Stimulated activated CD8-positive, alpha-beta memory T cell treated with anti-CD3 and anti-CD28 coated beads, Interleukin-12 subunit alpha, Interleukin-12 subunit beta, amount 100 ng/mL, for 24 hours (primary cell): ENCODE data around the gene SERGEF.
"Not testable (repeated sequence)": the region's sequence is repeated elsewhere in the genome, so short reads cannot be mapped to it uniquely, and the experiment has no call there.

ENCODE experiments used
- DNase-seq: peaks from one replicate; pipeline ENCODE4 v3.0.0-alpha.2; 2020; ENCODE audit errors: extremely low read depth

The SERGEF gene

DNA sequence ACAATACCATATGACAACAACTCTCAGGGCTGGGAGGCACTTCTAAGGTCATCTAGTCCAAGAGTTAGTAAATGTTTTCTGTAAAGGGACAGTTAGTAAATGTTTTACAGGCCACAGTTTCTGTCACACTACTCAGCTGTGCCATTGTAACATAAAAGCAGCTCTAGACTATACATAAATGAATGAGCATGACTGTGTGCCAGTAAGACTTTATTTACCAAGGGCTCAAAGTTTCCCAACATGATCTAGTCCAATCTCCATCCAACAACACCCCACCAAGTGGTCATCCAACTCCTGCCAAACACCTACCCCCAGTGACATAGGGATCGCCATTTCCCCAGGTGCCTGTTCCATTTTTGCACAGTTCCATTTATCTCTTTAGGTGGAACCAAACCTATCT lies 12.1 kb downstream of the SERGEF start:
- DNase-seq: no peak

DNA sequence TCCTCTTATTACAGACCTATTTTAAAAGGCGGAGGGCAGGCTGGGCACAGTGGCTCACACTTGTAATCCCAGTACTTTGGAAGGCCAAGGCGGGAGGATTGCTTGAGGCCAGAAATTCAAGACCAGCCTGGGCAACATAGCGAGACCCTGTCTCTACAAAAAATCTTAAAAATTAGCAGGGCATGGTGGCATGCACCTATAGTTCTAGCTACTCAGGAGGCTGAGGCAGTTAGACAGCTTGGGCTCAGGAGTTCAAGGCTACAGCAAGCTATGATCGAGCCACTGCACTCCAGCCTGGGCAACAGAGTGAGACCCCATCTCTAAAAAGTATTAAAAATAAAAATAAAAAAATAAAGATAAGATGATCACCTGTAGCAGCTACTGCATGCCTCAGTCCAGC lies 12.7 kb downstream of the SERGEF start:
- not testable (repeated sequence) for DNase-seq

DNA sequence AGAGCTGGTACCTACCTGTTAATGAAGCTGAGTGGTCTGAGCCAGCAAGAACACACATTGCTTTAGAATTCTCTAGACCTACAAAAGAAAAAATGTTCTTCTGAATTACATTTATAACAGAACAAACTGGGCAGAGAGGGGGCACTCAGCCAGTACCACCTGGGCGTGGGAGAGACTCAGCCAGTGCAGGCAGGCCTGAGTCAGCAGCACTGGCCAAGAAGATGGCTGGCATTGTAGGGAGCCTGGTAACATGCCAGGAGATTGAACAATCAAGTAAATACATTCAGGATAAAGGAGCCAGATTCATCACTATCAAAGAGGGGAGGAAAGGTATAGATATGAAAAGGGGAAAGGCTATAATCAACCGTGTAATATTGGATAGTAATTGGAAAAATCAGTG lies 19.9 kb downstream of the SERGEF start:
- no peak for DNase-seq

DNA sequence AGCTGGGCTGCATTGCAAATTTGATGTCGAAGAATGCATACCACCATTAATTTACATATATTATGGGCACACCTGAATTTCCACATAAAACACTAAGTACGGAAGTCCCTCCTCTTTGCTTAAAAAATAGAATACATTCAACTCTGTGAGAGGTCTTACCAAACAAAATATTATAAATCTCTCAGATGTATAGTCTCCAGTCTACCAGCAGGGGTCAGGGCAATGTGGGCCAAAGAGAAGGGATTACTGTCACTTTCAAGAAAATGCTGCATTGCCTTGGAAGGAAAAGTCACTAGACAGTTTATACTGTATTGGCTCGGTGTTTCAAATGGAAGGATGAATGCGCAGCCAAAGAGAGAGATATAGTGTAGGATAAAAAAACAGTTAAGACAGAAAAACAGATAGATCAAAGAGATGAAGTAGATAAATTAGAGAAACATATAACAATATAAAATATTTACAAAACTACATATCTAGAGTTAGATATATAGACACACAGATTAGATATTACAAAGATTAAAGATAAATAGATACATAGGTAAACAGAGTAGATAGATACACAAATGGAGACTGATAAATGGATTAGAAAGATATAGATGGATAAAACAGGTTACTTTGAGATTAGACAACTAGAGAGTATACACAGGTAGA lies 20.9 kb downstream of the SERGEF start:
- DNase-seq: no peak

DNA sequence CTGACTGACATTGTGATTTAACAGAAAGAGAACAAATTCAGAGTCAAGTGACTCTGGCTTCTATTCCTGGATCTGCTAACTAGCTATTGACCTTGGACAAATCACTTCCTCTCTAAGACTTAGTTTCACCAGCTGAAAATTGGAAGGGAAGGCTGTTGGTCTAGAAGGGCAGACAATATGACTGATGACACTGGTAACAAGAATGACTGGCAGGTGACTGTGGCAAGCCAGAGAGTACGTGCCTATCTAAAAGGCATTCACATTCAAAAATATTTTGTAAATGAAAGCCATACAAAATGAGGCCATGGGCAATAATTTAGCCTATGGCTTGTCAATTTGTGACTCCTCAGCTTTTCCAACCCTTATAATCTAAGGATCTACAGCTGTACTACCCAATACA lies 23.5 kb downstream of the SERGEF start:
- DNase-seq: no peak

DNA sequence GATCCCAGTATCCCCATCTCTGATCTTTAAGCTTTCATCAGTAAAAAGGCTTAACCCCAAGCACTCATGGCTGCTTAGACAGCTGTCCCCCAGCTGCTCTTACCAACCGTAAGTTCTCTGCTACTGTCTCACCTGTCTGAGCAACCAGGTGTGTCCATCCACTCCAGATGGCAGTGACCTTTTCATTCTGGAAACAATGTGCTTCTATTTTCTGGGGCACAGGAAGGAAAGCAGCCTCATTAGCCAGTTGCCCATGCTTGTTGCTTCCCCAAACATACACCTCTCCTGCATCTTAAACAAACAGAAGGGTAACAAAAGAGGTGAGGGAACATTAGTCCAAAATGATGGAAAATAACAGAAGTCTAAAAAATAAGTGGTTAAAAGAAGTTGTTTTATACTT lies 24.4 kb downstream of the SERGEF start:
- DNase-seq: no peak

DNA sequence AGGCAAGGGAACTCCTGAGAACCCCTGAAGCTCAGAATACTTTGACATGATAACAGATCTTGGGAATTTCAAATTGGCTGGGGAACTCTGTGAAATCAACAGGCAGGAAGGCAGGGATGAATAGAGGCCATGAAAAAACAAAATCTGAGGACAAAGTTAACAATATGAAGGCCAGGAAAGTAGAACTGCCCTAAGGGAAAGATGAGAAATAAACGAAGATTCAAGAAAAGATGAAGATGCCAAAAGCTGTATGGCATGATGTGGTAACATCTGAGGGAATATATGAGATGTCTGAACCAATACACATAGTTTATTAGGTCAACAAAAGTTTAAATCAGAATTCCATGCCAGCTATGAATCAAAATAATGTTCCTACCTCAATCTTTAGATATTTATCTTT lies 25.0 kb downstream of the SERGEF start:
- DNase-seq: no peak

DNA sequence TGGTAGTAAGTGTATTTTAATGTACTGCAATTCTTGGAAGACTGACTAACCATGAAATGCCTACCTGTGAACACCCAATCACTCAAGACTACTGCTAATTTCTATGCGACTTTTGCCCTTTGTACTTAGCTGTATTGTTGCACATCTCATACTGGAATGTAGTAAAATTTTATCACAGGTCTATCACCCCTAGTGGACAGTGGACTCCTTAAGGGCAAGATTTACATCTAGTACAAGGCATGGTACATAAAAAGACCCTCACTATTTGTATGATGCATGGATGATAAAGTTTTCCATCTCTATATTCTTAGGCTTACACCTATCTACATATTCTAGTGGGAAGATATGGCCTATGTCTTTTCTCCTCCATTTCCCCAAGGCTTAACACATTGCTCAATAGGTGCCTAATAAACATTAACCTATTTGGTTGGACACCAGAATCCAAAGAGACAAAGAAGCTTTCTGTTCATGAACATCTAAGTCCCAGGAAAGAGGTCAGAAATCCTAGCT lies 26.1 kb downstream of the SERGEF start:
- DNase-seq: no peak

DNA sequence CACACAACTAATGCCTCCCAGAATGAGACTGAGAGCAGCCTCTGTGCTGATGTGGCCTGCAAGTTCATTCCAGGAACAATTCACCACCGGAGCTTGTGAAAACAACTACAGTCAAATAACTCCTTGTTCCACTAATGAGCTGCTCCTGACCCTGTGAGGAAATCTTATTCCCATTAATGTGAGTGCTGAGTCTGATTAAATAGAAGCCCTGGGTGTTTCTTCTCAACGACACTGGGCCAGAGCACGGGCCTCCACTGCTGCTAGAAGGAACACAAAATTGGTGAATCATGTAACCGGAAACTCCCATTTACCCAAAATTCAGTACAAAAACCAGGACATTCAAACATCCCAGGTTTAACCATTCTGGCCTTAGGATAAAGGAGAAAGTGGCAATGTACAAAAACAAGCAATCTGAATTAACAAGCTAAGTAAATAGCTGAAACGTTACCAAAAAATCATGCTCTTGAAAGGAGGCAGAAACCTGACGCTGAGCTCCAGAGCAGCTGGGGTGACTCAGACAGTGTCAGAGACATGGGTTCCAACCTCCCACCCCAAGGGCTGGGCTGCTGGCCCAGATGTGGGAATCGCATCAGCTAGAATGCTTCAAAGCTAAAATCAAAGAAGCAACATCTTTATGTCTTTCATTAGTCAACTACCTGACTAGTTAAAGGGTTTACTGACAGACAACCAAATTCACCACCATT lies 26.7 kb downstream of the SERGEF start:
- no peak for DNase-seq

DNA sequence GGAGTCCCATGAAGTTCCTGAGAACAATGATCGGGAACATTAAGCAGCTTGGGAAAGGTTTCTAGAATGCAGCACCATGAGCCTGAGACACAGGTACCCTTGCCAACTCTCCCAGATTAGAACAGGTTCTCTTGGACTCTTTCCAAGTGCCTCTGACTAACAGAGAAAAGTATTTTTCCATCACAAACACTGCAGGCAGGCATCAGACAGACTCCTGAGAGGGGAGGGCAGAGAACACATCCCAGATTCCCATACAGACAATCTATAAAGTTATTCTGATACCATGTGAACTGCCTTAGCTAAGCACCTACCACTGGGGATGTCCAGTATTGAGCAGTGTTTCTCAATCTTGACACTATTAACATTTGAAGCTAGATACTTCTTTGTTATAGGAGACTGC lies 27.3 kb downstream of the SERGEF start:
- no peak for DNase-seq

DNA sequence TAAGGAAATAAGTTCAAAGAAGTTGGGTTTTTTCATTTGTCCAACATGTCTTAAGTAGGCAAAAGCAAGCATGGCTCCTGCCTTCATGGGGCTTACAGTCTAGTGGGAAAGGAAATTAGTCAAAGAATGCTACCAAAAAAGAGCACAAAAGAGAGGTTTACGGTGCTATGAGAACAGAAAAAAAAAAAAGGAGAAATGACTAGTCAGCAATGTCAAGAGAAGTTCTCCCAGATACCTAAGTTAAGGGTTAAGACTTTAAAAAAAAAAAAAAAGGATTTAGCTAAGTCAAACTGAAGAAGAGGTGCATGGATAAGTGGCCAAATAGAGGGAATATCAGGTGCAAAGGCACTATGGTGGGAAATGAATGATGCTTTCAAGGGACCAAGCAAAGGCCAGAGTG lies 29.3 kb downstream of the SERGEF start:
- DNase-seq: no peak

DNA sequence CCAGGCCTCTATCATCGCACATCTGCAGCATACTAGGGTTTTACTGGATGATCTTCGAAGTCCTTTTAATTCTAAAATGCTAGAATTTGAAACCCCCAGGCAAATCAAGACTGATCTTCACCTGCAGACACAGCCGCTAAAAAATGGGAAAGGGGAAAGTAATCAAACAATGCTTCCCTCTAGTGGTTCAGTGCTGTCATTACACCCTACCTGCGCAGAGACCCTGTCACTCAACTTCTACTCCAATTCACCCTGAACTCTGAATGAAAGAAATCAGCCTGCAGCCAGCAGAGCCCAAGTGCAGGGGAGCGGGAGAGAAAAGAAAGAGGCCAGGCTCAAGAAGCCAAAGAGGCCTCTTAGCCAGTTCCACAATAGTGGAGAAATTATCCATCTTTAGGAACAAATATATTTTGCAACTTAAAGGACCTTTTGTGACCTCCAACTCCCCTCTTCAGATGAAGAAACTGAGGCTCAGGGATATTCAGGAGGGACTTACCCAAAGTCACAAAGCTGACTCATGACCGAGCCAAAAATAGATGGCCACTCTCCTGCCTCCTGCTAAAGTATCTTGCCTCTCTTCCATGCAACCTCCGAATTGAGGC lies 33.0 kb downstream of the SERGEF start:
- DNase-seq: no peak

DNA sequence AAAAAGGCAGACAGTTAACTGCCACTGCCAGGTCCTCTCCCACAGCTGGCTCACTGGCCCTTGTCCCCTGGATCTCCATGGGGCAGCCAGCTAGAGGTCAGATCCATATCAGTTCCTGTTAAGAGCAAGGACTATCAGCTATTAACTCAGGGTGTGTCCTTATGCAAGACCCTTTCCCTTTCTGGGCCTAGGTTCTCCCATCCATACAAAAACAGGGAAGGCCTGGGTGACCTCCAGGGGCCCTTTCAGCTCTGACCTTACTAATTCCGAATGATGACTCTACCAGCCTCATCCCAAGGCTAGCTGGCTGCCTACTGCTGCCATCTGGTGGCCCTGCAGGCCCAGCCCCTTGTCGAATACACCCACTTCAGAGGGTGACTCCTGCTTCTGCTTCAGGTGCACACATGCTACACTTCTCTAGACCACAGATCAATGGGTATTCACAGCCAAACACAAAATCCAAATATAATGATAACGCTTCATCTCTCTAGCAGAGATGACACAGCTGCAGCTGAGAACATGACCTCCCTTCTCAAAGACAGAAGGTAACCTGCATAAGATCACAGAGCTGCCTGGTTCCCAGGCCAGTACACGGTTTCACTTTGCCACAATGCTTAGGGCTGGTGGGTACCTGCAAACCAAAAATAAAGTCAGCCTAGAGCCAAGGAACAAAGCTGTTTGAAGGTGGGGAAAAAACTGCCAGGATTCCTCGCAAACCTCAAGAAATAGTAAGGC lies 34.1 kb downstream of the SERGEF start:
- DNase-seq: no peak

DNA sequence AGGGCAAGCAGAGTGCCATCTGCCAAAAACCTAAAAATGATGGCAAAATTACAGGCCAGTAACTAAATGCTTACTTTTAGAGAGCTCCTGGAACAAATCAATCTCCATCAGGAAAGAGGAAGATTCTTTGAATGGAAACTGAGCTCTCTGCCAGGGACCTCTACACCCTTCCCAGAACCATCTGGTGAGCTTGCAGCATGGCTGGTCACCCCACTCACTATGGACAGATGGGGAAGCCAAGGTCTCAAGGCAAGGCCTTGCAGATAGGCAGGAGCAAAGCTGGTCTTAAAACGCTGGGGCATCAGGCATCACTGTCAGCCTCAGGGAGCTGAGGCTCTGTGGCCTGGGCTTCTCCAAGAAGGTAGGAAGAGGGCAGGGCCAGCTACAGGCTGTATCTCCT lies 36.2 kb downstream of the SERGEF start:
- no peak for DNase-seq

DNA sequence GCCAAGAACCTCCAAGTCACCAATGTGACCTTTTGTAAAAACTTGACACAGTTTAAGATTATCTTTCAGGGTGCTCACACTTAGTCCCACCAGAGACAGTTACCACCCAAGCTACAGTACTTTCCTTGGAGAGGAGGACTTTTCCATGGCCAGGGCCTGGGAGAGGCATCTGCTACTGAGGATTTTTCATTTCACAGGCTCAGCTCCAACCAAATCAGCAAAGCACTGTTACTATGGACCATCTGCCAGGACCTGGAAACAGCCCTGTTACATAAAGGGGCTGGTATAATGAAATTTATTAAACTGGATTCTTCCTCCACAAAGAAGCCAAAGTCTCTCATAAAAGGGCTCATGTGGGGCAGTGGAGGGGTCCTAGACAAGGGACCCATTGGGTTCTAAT lies 38.6 kb downstream of the SERGEF start:
- no peak for DNase-seq

DNA sequence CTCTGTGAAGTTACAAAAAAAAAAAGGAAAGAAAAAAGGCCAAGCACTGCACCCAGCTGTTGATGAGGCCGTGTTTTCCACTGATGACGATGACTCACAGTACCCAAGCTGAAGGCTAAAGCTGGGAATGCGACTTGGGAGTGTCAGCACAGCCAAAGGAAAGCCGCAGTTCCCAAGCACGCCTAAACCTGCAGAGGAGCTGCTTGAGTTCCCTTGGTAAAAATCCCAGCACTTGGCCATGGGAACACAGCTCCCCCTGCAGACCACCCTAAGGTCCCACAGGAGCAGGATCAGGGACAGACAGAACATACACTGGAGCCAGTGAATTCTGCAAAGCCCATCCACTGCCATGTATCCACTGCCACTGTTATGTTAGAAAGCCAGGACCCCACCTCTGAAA lies 39.9 kb downstream of the SERGEF start:
- no peak for DNase-seq

DNA sequence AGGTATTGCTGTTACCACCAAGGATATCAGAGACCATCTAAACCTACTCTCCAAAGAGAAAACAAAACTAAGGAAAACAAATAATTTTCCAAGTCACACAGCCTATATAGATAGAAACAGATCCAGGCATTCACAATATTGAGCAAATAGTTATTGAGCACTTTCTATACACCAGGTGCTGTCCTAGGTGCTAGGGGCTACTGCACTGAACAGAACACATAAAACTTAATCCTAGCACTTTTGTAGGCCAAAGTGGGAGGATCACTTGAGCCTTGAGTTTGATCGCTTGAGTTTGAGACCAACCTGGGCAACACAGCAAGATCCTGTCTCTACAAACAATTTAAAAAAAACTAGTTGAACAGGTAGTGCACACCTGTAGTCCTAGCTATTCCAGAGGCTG lies 44.6 kb downstream of the SERGEF start:
- DNase-seq: no peak

DNA sequence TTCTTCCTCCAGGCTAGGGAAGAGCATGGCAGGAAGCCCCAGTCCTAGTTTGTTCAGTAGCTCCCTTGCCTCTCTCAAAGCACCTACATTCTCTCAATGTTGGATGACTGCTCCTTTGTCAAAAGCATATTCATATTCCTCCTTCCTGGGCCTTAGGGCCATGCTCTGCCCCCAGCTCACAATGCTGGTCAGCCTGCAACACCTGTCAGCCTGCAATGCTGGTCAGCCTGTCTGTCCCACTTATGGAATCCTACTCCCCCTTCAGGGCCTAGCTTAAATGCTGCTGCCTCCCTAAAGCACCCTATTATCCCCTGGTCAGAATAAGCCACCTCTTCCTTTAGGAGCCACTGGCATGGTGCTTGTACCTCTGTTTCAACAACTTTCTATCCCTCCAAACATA lies 45.2 kb downstream of the SERGEF start:
- no peak for DNase-seq

DNA sequence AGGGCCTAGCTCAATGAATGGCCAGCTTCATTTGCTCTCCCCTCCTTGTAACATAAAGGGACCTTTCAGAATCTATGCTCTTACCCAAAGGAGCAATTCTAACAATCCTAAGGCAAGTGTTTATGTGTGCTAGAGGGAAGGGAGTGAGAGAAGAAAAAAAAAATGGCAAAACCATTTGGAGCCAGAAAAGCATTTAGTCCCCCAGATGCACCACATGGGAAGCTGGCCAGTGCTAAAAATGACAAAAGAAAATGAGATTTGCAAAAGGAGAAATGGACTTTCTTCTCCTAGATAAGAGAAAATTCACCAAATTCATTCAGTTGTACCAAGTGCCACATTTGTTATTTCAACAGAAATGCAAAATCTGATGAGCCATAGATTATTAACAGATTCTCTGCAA lies 52.8 kb downstream of the SERGEF start:
- no peak for DNase-seq

DNA sequence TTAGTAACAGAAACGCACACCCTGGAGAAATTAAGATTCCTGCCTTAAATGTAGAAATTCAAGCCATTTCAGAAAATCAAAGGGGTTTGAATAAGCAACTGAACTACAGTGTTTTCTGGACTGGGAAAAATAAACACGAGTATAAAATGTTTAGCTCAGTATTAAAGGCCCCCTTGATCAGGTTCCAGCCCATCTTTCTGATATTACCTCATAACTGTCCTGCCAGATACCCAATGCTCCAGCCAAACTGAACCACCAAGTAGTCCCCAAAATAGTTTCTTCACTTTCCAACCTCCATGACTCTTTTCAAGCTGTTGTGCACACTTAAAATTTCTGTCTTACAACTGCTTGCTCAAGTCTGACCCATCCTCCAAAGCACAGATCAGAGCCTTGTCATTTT lies 54.4 kb downstream of the SERGEF start:
- DNase-seq: no peak

DNA sequence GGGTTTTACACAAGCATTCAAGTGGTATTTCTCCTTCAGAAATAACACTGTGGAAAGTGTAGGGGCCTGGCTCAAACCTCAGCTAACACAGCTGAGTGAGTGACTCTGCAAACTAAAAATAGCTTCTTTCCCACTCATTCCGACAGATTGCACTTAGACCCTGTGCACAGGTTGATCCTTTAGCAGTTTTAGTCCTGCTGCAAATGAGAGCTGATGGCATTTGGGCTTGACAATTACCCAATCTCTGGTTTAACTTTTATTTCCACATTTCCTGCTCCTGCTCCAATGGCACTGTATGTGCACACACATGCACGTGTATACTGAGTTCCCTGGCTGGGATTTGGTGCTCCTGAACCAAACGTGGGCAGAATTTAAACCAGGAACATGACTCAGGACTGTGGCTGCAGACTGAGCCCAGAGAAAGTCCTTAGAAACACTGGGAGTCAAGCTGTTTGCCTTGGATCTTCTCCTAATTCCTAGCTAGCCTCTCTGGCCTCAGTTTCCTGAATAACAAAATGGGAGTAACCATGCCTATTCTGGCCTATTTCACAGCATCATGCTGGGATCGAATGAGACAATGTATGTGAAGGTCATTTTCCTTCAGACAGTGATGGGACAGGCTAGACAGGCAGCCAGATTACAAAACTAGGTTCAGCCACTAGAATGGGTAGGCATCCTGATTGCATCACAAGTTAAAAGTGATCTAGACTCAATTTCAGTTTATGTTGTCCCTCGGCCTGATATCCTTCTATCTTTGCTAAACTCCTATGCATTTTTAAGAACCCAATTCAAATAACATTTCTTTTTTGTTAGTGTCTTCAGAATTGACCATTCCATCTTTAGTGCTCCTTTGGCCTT lies 58.2 kb downstream of the SERGEF start:
- DNase-seq: no peak

DNA sequence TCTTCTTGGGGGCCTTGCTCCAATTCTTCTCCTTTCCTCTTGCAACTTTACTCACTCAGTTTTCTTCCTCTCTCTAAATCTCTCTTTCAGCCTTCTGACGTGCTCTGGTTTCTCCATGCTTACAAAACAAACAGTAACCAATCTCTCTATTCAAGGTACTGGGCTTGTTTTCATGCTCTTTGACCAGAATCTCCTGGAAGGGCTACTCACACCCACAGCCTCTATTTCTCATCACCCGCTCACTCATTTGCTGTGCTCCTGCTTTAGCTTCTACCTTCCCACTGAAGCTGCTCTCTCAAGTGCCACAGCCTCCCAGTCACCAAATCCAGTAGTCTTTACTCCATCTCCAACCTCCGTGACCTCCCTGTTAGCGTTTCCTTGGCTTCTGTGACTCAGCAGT lies 60.4 kb downstream of the SERGEF start:
- no peak for DNase-seq
